ENCODE measurements around the gene ARID3B. TPM values are rescaled to one million over a fixed set of nuclear protein-coding genes. Genes with fewer than 3 reads are reported as not detected.

Gene ARID3B
- total and polyA plus RNA-seq, 7 experiments from 2014 or later = 5.1 to 45.4 (median 36.6) TPM

- DNase-seq = no peak
- intact Hi-C loops (cut with micrococcal nuclease) = loop anchor here (5.0 to 10.0 kb wide), 6 partner anchors 168 to 1028 kb away; partner anchors contain the start of genes C15orf39 (in 1 of the 2), CSK (in 1 of the 2), IMP3 (in 1 of the 2) and PML (in 1 of the 2)
- POLR2A ChIA-PET = interaction anchor here (0.6 to 3.4 kb wide), 9 partner anchors 10 to 752 kb away, joined by 3 to 41 read pairs (median 3); partner anchors contain the start of genes ARID3B, MAN2C1 and UBL7
Measured at GRCh38 chr15:74616996-74617395, 76.0 kb downstream of the ARID3B start.

GRCh38 chr15:74618841-74619596, 78.0 kb downstream of the ARID3B start:
- intact Hi-C loops (cut with micrococcal nuclease) = loop anchor here (2.0 to 10.0 kb wide), 7 partner anchors 14 to 1026 kb away; partner anchors contain the start of genes C15orf39 (in 1 of the 2), CSK (in 1 of the 2), IMP3 (in 1 of the 2) and PML (in 1 of the 2)
- Mint-ChIP-seq H3K27ac (peak overlapping the region in 5 of 9 donors; percentile 14 to 69 (median 64)), H3K4me3 (peak overlapping the region in 7 of 10 donors; percentile 8 to 96 (median 23)), H3K27me3 (no peaks in the 10 kb centered on the region), H3K4me1 (peaks cover 41 to 60% (median 54%) of the 10 kb centered on the region in 7 donors), H3K9me3 (peaks cover 0 to 3% (median 0%) of the 10 kb centered on the region in 11 donors), H3K36me3 (peaks cover 6 to 35% (median 17%) of the 10 kb centered on the region in 5 donors)
- peaks cover 29 to 64% (median 36%) of the 10 kb centered on the region in 3 experiments for H3K36me3 ChIP-seq (ENCODE audit: control insufficient read depth in 2 of 3, insufficient read depth in 3 of 3, low read length in 3 of 3)
- POLR2A ChIA-PET = interaction anchor here (1.0 kb wide), 1 partner anchor 9 kb away, joined by 3 read pairs; no protein-coding TSS in a partner anchor
- DNase-seq (no peak), ATAC-seq (no peak)
- CTCF ChIA-PET = interaction anchor here (7.6 kb wide), 1 partner anchor 14 kb away, joined by 71 read pairs; no protein-coding TSS in a partner anchor
- H3K4me1 ChIP-seq (ENCODE audit: control insufficient read depth in 2 of 2, insufficient read depth in 2 of 2, low read length in 2 of 2) = peaks cover 25 to 32% of the 10 kb centered on the region in 2 donors
- H3K27me3 ChIP-seq (ENCODE audit: control insufficient read depth in 2 of 2, insufficient read depth in 2 of 2, low read length in 2 of 2) = no peaks in the 10 kb centered on the region
- no peak overlapping the region for H3K4me3 ChIP-seq (ENCODE audit: low read length)
- H3K27ac ChIP-seq (ENCODE audit: low read depth, low read length) = peak overlapping the region; percentile 100
- H3K9me3 ChIP-seq (ENCODE audit: control insufficient read depth in 2 of 3, low read length in 3 of 3) = no peaks in the 10 kb centered on the region

More at GRCh38 chr15:74616996-74617395, 76.0 kb downstream of the ARID3B start:
- CTCF ChIA-PET = interaction anchor here (1.6 to 7.6 kb wide), 2 partner anchors 16 to 172 kb away, joined by 3 to 71 read pairs; no protein-coding TSS in a partner anchor
- H3K27ac ChIP-seq (ENCODE audit: low read depth, low read length) = peak overlapping the region; percentile 100
- Mint-ChIP-seq H3K27me3 (no peaks in the 10 kb centered on the region), H3K36me3 (peaks cover 6 to 25% (median 9%) of the 10 kb centered on the region in 5 donors), H3K4me3 (peak overlapping the region; percentile 91 to 96 (median 93)), H3K27ac (peak overlapping the region; percentile 92 to 97 (median 95)), H3K4me1 (peaks cover 37 to 58% (median 54%) of the 10 kb centered on the region in 7 donors), H3K9me3 (peaks cover 0 to 3% (median 0%) of the 10 kb centered on the region in 11 donors)
- H3K9me3 ChIP-seq (ENCODE audit: control insufficient read depth in 2 of 3, low read length in 3 of 3) = no peaks in the 10 kb centered on the region
- no peaks in the 10 kb centered on the region for H3K27me3 ChIP-seq (ENCODE audit: control insufficient read depth in 2 of 2, insufficient read depth in 2 of 2, low read length in 2 of 2)
- ATAC-seq = no peak
- peak overlapping the region; percentile 79 for H3K4me3 ChIP-seq (ENCODE audit: low read length)
- H3K36me3 ChIP-seq (ENCODE audit: control insufficient read depth in 2 of 3, insufficient read depth in 3 of 3, low read length in 3 of 3) = peaks cover 10 to 44% (median 21%) of the 10 kb centered on the region in 3 experiments
- peaks cover 25 to 32% of the 10 kb centered on the region in 2 donors for H3K4me1 ChIP-seq (ENCODE audit: control insufficient read depth in 2 of 2, insufficient read depth in 2 of 2, low read length in 2 of 2)

GRCh38 chr15:74619916-74620635, 79.1 kb downstream of the ARID3B start:
- Histone ChIP-seq H3K9me3 (ENCODE audit: control insufficient read depth in 2 of 3, low read length in 3 of 3) (no peaks in the 10 kb centered on the region), H3K36me3 (ENCODE audit: control insufficient read depth in 2 of 3, insufficient read depth in 3 of 3, low read length in 3 of 3) (peaks cover 36 to 75% (median 40%) of the 10 kb centered on the region in 3 experiments), H3K27me3 (ENCODE audit: control insufficient read depth in 2 of 2, insufficient read depth in 2 of 2, low read length in 2 of 2) (no peaks in the 10 kb centered on the region), H3K27ac (ENCODE audit: low read depth, low read length) (no peak overlapping the region), H3K4me3 (ENCODE audit: low read length) (no peak overlapping the region), H3K4me1 (ENCODE audit: control insufficient read depth in 2 of 2, insufficient read depth in 2 of 2, low read length in 2 of 2) (peaks cover 22 to 32% of the 10 kb centered on the region in 2 donors)
- Mint-ChIP-seq H3K36me3 (peaks cover 6 to 44% (median 17%) of the 10 kb centered on the region in 5 donors), H3K9me3 (peaks cover 0 to 3% (median 0%) of the 10 kb centered on the region in 11 donors), H3K4me3 (peak overlapping the region in 2 of 10 donors; percentile 15 to 63), H3K27ac (peak overlapping the region in 7 of 9 donors; percentile 28 to 91 (median 69)), H3K27me3 (no peaks in the 10 kb centered on the region), H3K4me1 (peaks cover 42 to 60% (median 54%) of the 10 kb centered on the region in 7 donors)
- ChIA-PET CTCF (interaction anchor here (7.6 kb wide), 1 partner anchor 12 kb away, joined by 71 read pairs; no protein-coding TSS in a partner anchor), POLR2A (no interaction called here)
- intact Hi-C loops (cut with micrococcal nuclease) = loop anchor here (2.0 to 10.0 kb wide), 7 partner anchors 13 to 1025 kb away; partner anchors contain the start of genes C15orf39 (in 1 of the 2), CSK (in 1 of the 2), IMP3 (in 1 of the 2) and PML (in 1 of the 2)
- no peak for DNase-seq
- no peak for ATAC-seq

GRCh38 chr15:74620636-74621545, 79.9 kb downstream of the ARID3B start:
- H3K9me3 ChIP-seq (ENCODE audit: control insufficient read depth in 2 of 3, low read length in 3 of 3) = no peaks in the 10 kb centered on the region
- peak overlapping the region; percentile 6 for H3K27ac ChIP-seq (ENCODE audit: low read depth, low read length)
- CTCF ChIA-PET = interaction anchor here (0.7 to 7.6 kb wide), 4 partner anchors 10 to 149 kb away, joined by 3 to 71 read pairs (median 10); no protein-coding TSS in a partner anchor
- H3K9me3 Mint-ChIP-seq = peaks cover 0 to 3% (median 0%) of the 10 kb centered on the region in 11 donors
- H3K36me3 ChIP-seq (ENCODE audit: control insufficient read depth in 2 of 3, insufficient read depth in 3 of 3, low read length in 3 of 3) = peaks cover 41 to 81% (median 42%) of the 10 kb centered on the region in 3 experiments
- H3K27me3 Mint-ChIP-seq = no peaks in the 10 kb centered on the region
- H3K4me1 Mint-ChIP-seq = peaks cover 46 to 64% (median 56%) of the 10 kb centered on the region in 7 donors
- peaks cover 6 to 49% (median 17%) of the 10 kb centered on the region in 5 donors for H3K36me3 Mint-ChIP-seq
- intact Hi-C loops (cut with micrococcal nuclease) = loop anchor here in 1 of 2 donors (1.0 kb wide), 1 partner anchor 11 kb away; no protein-coding TSS in a partner anchor
- H3K27me3 ChIP-seq (ENCODE audit: control insufficient read depth in 2 of 2, insufficient read depth in 2 of 2, low read length in 2 of 2) = no peaks in the 10 kb centered on the region
- H3K4me1 ChIP-seq (ENCODE audit: control insufficient read depth in 2 of 2, insufficient read depth in 2 of 2, low read length in 2 of 2) = peaks cover 22 to 32% of the 10 kb centered on the region in 2 donors
- peak; percentile 46 to 78 (median 74) for DNase-seq
- peak; percentile 95 for ATAC-seq
- peak overlapping the region in 8 of 10 donors; percentile 3 to 82 (median 42) for H3K4me3 Mint-ChIP-seq
- no peak overlapping the region for H3K4me3 ChIP-seq (ENCODE audit: low read length)
- peak overlapping the region; percentile 9 to 91 (median 76) for H3K27ac Mint-ChIP-seq
- POLR2A ChIA-PET = no interaction called here

GRCh38 chr15:74621546-74621920, 80.5 kb downstream of the ARID3B start:
- Histone ChIP-seq H3K36me3 (ENCODE audit: control insufficient read depth in 2 of 3, insufficient read depth in 3 of 3, low read length in 3 of 3) (peaks cover 42 to 82% (median 46%) of the 10 kb centered on the region in 3 experiments), H3K4me1 (ENCODE audit: control insufficient read depth in 2 of 2, insufficient read depth in 2 of 2, low read length in 2 of 2) (peaks cover 19 to 27% of the 10 kb centered on the region in 2 donors), H3K27me3 (ENCODE audit: control insufficient read depth in 2 of 2, insufficient read depth in 2 of 2, low read length in 2 of 2) (no peaks in the 10 kb centered on the region), H3K9me3 (ENCODE audit: control insufficient read depth in 2 of 3, low read length in 3 of 3) (no peaks in the 10 kb centered on the region), H3K27ac (ENCODE audit: low read depth, low read length) (peak overlapping the region; percentile 6), H3K4me3 (ENCODE audit: low read length) (no peak overlapping the region)
- Mint-ChIP-seq H3K4me1 (peaks cover 43 to 67% (median 55%) of the 10 kb centered on the region in 7 donors), H3K4me3 (peak overlapping the region in 1 of 10 donors; percentile 60), H3K27me3 (no peaks in the 10 kb centered on the region), H3K36me3 (peaks cover 6 to 49% (median 17%) of the 10 kb centered on the region in 5 donors), H3K9me3 (peaks cover 0 to 3% (median 0%) of the 10 kb centered on the region in 11 donors), H3K27ac (peak overlapping the region; percentile 55 to 91 (median 76))
- DNase-seq (no peak), ATAC-seq (no peak)
- ChIA-PET POLR2A (no interaction called here), CTCF (interaction anchor here (0.7 to 7.6 kb wide), 4 partner anchors 11 to 148 kb away, joined by 3 to 71 read pairs (median 10); no protein-coding TSS in a partner anchor)
- intact Hi-C loops (cut with micrococcal nuclease) = loop anchor here in 1 of 2 donors (1.0 kb wide), 1 partner anchor 11 kb away; no protein-coding TSS in a partner anchor

All from naive thymus-derived CD4-positive, alpha-beta T cell (primary cell).